Measurements from ENCODE around the gene ITGA11.

ITGA11 gene

GRCh38 chr15:68309024-68309423, 122.9 kb downstream of the ITGA11 start:
- DNase-seq = no peak

GRCh38 chr15:68307131-68307928, 124.6 kb downstream of the ITGA11 start:
- DNase-seq = no peak

- peak; percentile 70 for DNase-seq
These were observed 126.5 kb downstream of the ITGA11 start for GRCh38 chr15:68305420-68305871.

GRCh38 chr15:68304589-68305337, 127.2 kb downstream of the ITGA11 start:
- DNase-seq = peak; percentile 79

GRCh38 chr15:68303560-68304436, 128.2 kb downstream of the ITGA11 start:
- DNase-seq = no peak

- DNase-seq = no peak
These were observed 128.8 kb downstream of the ITGA11 start for GRCh38 chr15:68303134-68303533.

GRCh38 chr15:68302729-68303128, 129.2 kb downstream of the ITGA11 start:
- DNase-seq = no peak

- no peak for DNase-seq
These were observed 130.7 kb downstream of the ITGA11 start for GRCh38 chr15:68301301-68301700.

- DNase-seq = no peak
These were observed 131.6 kb downstream of the ITGA11 start for GRCh38 chr15:68300115-68300940.

- DNase-seq = no peak
These were observed 132.5 kb downstream of the ITGA11 start for GRCh38 chr15:68299436-68299835.

GRCh38 chr15:68298882-68299381, 133.0 kb downstream of the ITGA11 start:
- peak; percentile 22 for DNase-seq

GRCh38 chr15:68298336-68298735, 133.6 kb downstream of the ITGA11 start:
- no peak for DNase-seq

- DNase-seq = no peak
These were observed 136.8 kb downstream of the ITGA11 start for GRCh38 chr15:68295014-68295805.

GRCh38 chr15:68292967-68293366, 139.0 kb downstream of the ITGA11 start:
- DNase-seq = no peak

GRCh38 chr15:68292157-68292781, 139.7 kb downstream of the ITGA11 start:
- no peak for DNase-seq

- DNase-seq = no peak
These were observed 141.2 kb downstream of the ITGA11 start for GRCh38 chr15:68290715-68291114.

GRCh38 chr15:68289621-68290352, 142.2 kb downstream of the ITGA11 start:
- DNase-seq = no peak

- DNase-seq = no peak
These were observed 142.9 kb downstream of the ITGA11 start for GRCh38 chr15:68289057-68289456.

- no peak for DNase-seq
These were observed 145.7 kb downstream of the ITGA11 start for GRCh38 chr15:68286256-68286655.

Measured in islet precursor cell (in vitro differentiated cells).